Activated CD4-positive, alpha-beta T cell treated with anti-CD3 and anti-CD28 coated beads, Interleukin-2, amount 50 U/mL, for 4 hours (primary cell): ENCODE results near the gene TRAP1.
A peak's percentile ranks its signal among the peaks of the same experiment; 100 is the strongest.

Source experiments
- DNase-seq, 2 experiments: peaks; one replicate each; pipeline ENCODE4 v3.0.0-alpha.2; 2020

Gene TRAP1

GRCh38 chr16:3706253-3707012 lies 10.9 kb downstream of the TRAP1 start:
- no peak for DNase-seq

GRCh38 chr16:3702082-3702481 lies 15.2 kb downstream of the TRAP1 start:
- no peak for DNase-seq

GRCh38 chr16:3701531-3701930 lies 15.8 kb downstream of the TRAP1 start:
- no peak for DNase-seq

- no peak for DNase-seq
Measured at GRCh38 chr16:3698941-3699340, 18.4 kb downstream of the TRAP1 start.

- DNase-seq: no peak
Measured at GRCh38 chr16:3696425-3697218, 20.7 kb downstream of the TRAP1 start.

GRCh38 chr16:3695610-3696369 lies 21.5 kb downstream of the TRAP1 start:
- no peak for DNase-seq

- DNase-seq: no peak
Measured at GRCh38 chr16:3694051-3694450, 23.3 kb downstream of the TRAP1 start.

GRCh38 chr16:3691761-3692160 lies 25.6 kb downstream of the TRAP1 start:
- DNase-seq: no peak

- DNase-seq: no peak
Measured at GRCh38 chr16:3690980-3691720, 26.2 kb downstream of the TRAP1 start.

- DNase-seq: peak; percentile 80 to 82
Measured at GRCh38 chr16:3690470-3690928, 26.8 kb downstream of the TRAP1 start.

GRCh38 chr16:3689731-3690130 lies 27.6 kb downstream of the TRAP1 start:
- DNase-seq: no peak

- DNase-seq: no peak
Measured at GRCh38 chr16:3687792-3688191, 29.5 kb downstream of the TRAP1 start.

GRCh38 chr16:3687021-3687420 lies 30.3 kb downstream of the TRAP1 start:
- no peak for DNase-seq

- DNase-seq: no peak
Measured at GRCh38 chr16:3681206-3681605, 36.1 kb downstream of the TRAP1 start.

- DNase-seq: no peak
Measured at GRCh38 chr16:3677994-3678393, 39.3 kb downstream of the TRAP1 start.

GRCh38 chr16:3675601-3676130 lies 41.7 kb downstream of the TRAP1 start:
- DNase-seq: no peak

- DNase-seq: no peak
Measured at GRCh38 chr16:3674513-3675295, 42.6 kb downstream of the TRAP1 start.

GRCh38 chr16:3673676-3674377 lies 43.5 kb downstream of the TRAP1 start:
- no peak for DNase-seq

- DNase-seq: no peak
Measured at GRCh38 chr16:3673201-3673600, 44.1 kb downstream of the TRAP1 start.

- no peak for DNase-seq
Measured at GRCh38 chr16:3672571-3673041, 44.7 kb downstream of the TRAP1 start.

GRCh38 chr16:3671424-3671823 lies 45.9 kb downstream of the TRAP1 start:
- no peak for DNase-seq
